H1 (cell line): ENCODE results near the gene THAP2. TPM values are rescaled to one million over a fixed set of nuclear protein-coding genes. Genes with fewer than 3 reads are reported as not detected.

Source experiments
- BRCA1 ChIP-seq: IDR thresholded peaks from 2 replicates; pipeline ENCODE4 v1.6.1; 2012; ENCODE audit warnings: low read depth, low read length, improper control_type of control experiment
- CHD7 ChIP-seq: fragments of 300-600 bp; sonication (generic); IDR thresholded peaks from 2 replicates; pipeline ENCODE4 v1.7.1; 2012; ENCODE audit warnings: low read length, moderate library complexity, mild to moderate bottlenecking, inconsistent platforms; ENCODE audit not compliant: insufficient replicate concordance
- CTCF ChIP-seq, 3 experiments: IDR thresholded peaks; 1 replicate in 2 of 3; 2 replicates in 1 of 3; pipeline versions ENCODE4 v1.5.1 to v1.6.1; 2011; ENCODE audit warnings: low read length in 3 of 3, mild to moderate bottlenecking in 3 of 3, inconsistent platforms in 2 of 3, low read depth in 1 of 3, moderate library complexity in 1 of 3; ENCODE audit not compliant: insufficient read depth in 1 of 3; ENCODE audit errors: control extremely low read depth in 1 of 3
- MAX ChIP-seq: IDR thresholded peaks from 2 replicates; pipeline ENCODE4 v1.6.1; 2012; ENCODE audit warnings: inconsistent platforms
- RAD21 ChIP-seq, 2 experiments: IDR thresholded peaks in 1 of 2; conservative IDR thresholded peaks in 1 of 2; 2 replicates each; pipeline ENCODE4 v1.6.1; 2011; ENCODE audit warnings: low read depth in 2 of 2, low read length in 2 of 2, improper control_type of control experiment in 1 of 2, inconsistent platforms in 1 of 2, mild to moderate bottlenecking in 1 of 2, moderate library complexity in 1 of 2
- polyA plus RNA-seq, 7 experiments: library from polyadenylated mRNA; depleted of rRNA in 3 of 7; stranded (reverse) in 5 of 7; unstranded in 2 of 7; fragments of >200 nt in 5 of 7; fragments of 200-250 nt in 2 of 7; gene quantifications; 1 replicate in 5 of 7; 2 replicates in 1 of 7; 4 replicates in 1 of 7; pipeline versions ENCODE4 v1.2.1 to v1.2.3, GENCODE V29; 2011 to 2013; ENCODE audit warnings: missing spikeins in 2 of 7, mixed read lengths in 2 of 7
- total RNA-seq: library from RNA; stranded (reverse); fragmentation: NEBNext Ultra II Directional; extraction: Animal tissue kit (Norgen Biotek cat#: 25700); gene quantifications from 2 replicates; pipeline ENCODE4 v1.2.1, GENCODE V29; 2021

The THAP2 gene
- total and polyA plus RNA-seq, 2 of the 8 experiments (the other 6 are each of a cell fraction or from before 2014, with no cell fraction given): 1.8 to 5.3 TPM

- TF ChIP-seq RAD21 (IDR thresholded peaks at IDR 0.05 in 1 of 2, conservative IDR thresholded peaks at IDR 0.05 in 1 of 2; ENCODE audit: low read depth in 2 of 2, low read length in 2 of 2) (no peak), CTCF (IDR thresholded peaks at IDR 0.05; ENCODE audit: control extremely low read depth in 1 of 3, insufficient read depth in 1 of 3, low read depth in 1 of 3, low read length in 3 of 3) (peak in 1 of 3 experiments; percentile 27; a peak in 1 of 4 replicates), CHD7 (peak; percentile 34), BRCA1 (peak; percentile 94), MAX (peak; percentile 9; the same call in 1 of the 2 replicates)
These were observed at the start of gene THAP2, which contains the start of gene ZFC3H1 (continued) for GRCh38 chr12:71663561-71664410.
